K562 (cell line): Measurements from ENCODE around the gene PLA2G3. TPM values are rescaled to one million over a fixed set of nuclear protein-coding genes. Genes with fewer than 3 reads are reported as not detected.

Experiments
- C11orf30 ChIP-seq: fragments of 450-650 bp; IDR thresholded peaks from 2 replicates; pipeline ENCODE4 v1.6.1; 2016; ENCODE audit warnings: low read depth, mild to moderate bottlenecking
- CBX3 ChIP-seq, 2 experiments: IDR thresholded peaks; 1 replicate in 1 of 2; 2 replicates in 1 of 2; pipeline ENCODE4 v1.6.1; 2012; ENCODE audit warnings: inconsistent platforms in 2 of 2, low read length in 2 of 2, borderline replicate concordance in 1 of 2, control low read depth in 1 of 2
- ESRRA ChIP-seq: fragments of 450-650 bp; IDR thresholded peaks from 2 replicates; pipeline ENCODE4 v1.6.1; 2014; ENCODE audit warnings: low read depth, mild to moderate bottlenecking, moderate library complexity, borderline replicate concordance
- KDM5B ChIP-seq: fragments of 200-600 bp; sonication (generic); IDR thresholded peaks from 2 replicates; pipeline ENCODE4 v1.6.1; 2012; ENCODE audit warnings: low read depth, mild to moderate bottlenecking, moderate library complexity, low read length, control low read depth, inconsistent platforms; ENCODE audit not compliant: insufficient replicate concordance
- MEF2A ChIP-seq: IDR thresholded peaks from 2 replicates; pipeline ENCODE4 v1.6.1; 2011; ENCODE audit warnings: low read depth, mild to moderate bottlenecking, low read length, moderate library complexity; ENCODE audit not compliant: control insufficient read depth
- PHF20 ChIP-seq: fragments of 450-650 bp; IDR thresholded peaks from 2 replicates; pipeline ENCODE4 v1.6.1; 2018; ENCODE audit not compliant: partially characterized antibody
- POLR2B ChIP-seq: fragments of 450-650 bp; IDR thresholded peaks from 2 replicates; pipeline ENCODE4 v1.6.1; 2018; ENCODE audit warnings: low read depth; ENCODE audit not compliant: partially characterized antibody
- RB1 ChIP-seq: fragments of 450-650 bp; IDR thresholded peaks from 2 replicates; pipeline ENCODE4 v1.6.1; 2017; ENCODE audit warnings: low read depth, mild to moderate bottlenecking
- RBFOX2 ChIP-seq: fragments of 200-400 bp; formaldehyde crosslinking; IDR thresholded peaks from 2 replicates; pipeline ENCODE4 v1.6.1; 2017; ENCODE audit warnings: low read depth, mild to moderate bottlenecking, low read length, moderate library complexity
- SUPT5H ChIP-seq: fragments of 450-650 bp; IDR thresholded peaks from 2 replicates; pipeline ENCODE4 v1.6.1; 2016
- ZBTB1 ChIP-seq: sonication (generic); formaldehyde crosslinking; IDR thresholded peaks from 2 replicates; pipeline ENCODE4 v1.8.1; 2023; ENCODE audit warnings: missing genetic modification reagents, low read depth, mild to moderate bottlenecking, borderline replicate concordance
- ZBTB8A ChIP-seq: fragments of 450-650 bp; IDR thresholded peaks from 2 replicates; pipeline ENCODE4 v1.6.1; 2018; ENCODE audit warnings: mild to moderate bottlenecking, moderate library complexity; ENCODE audit not compliant: partially characterized antibody
- ZNF436 ChIP-seq: fragments of 250-450, 450-650 bp; sonication (Bioruptor Pico); formaldehyde crosslinking; IDR thresholded peaks from 2 replicates; pipeline ENCODE4 v1.7.0; 2020; ENCODE audit warnings: mild to moderate bottlenecking
- polyA plus RNA-seq, 8 experiments: library from polyadenylated mRNA; depleted of rRNA in 4 of 8; stranded (reverse) in 5 of 8; unstranded in 3 of 8; fragments of >200 nt; fragmentation: Nextera tagmentation in 2 of 8; fragmentation: Illumina TruSeq in 1 of 8; extraction: Ambion mirVana in 2 of 8; extraction: Trizol in 1 of 8; gene quantifications; 2 replicates each; pipeline versions ENCODE4 v1.2.1 to v1.2.3, GENCODE V29; 2011 to 2014; ENCODE audit warnings: inconsistent platforms in 1 of 8, missing spikeins in 1 of 8
- total RNA-seq, 7 experiments: library from RNA; depleted of rRNA in 6 of 7; stranded (reverse); fragments of >200 nt in 6 of 7; fragmentation: Illumina TruSeq in 2 of 7; extraction: Trizol in 2 of 7; gene quantifications; 2 replicates each; pipeline versions ENCODE4 v1.2.1 to v1.2.3, GENCODE V29; 2011 to 2021; ENCODE audit warnings: low replicate concordance in 1 of 7
- TF ChIP-seq, protein P1 (sequence below): fragments of 250-450 bp; sonication (Bioruptor Pico); IDR thresholded peaks from 2 replicates; pipeline ENCODE4 v1.6.1; 2021; ENCODE audit warnings: mild to moderate bottlenecking
- TF ChIP-seq, protein P2 (sequence below): fragments of 250-450 bp; sonication (Bioruptor Pico); IDR thresholded peaks from 2 replicates; pipeline ENCODE4 v1.5.0; 2021; ENCODE audit warnings: mild to moderate bottlenecking, moderate library complexity
- TF ChIP-seq, protein P3 (sequence below), 3 experiments: IDR thresholded peaks in 2 of 3; conservative IDR thresholded peaks in 1 of 3; 2 replicates each; pipeline ENCODE4 v1.5.1; 2011 to 2012; ENCODE audit warnings: low read length in 3 of 3, mild to moderate bottlenecking in 3 of 3, control low read depth in 2 of 3, improper control_type of control experiment in 1 of 3, inconsistent platforms in 1 of 3, low read depth in 1 of 3, mixed read lengths in 1 of 3, moderate library complexity in 1 of 3; ENCODE audit not compliant: insufficient read depth in 2 of 3
- TF ChIP-seq, protein P4 (sequence below): fragments of 450-650 bp; formaldehyde crosslinking; IDR thresholded peaks from 2 replicates; pipeline ENCODE4 v1.4.0; 2022; ENCODE audit warnings: missing genetic modification characterization

The PLA2G3 gene
- total and polyA plus RNA-seq, 9 of the 15 experiments (the other 6 are each of a cell fraction or from before 2014, with no cell fraction given): 0.18 to 1.4 (median 0.64) TPM

DNA sequence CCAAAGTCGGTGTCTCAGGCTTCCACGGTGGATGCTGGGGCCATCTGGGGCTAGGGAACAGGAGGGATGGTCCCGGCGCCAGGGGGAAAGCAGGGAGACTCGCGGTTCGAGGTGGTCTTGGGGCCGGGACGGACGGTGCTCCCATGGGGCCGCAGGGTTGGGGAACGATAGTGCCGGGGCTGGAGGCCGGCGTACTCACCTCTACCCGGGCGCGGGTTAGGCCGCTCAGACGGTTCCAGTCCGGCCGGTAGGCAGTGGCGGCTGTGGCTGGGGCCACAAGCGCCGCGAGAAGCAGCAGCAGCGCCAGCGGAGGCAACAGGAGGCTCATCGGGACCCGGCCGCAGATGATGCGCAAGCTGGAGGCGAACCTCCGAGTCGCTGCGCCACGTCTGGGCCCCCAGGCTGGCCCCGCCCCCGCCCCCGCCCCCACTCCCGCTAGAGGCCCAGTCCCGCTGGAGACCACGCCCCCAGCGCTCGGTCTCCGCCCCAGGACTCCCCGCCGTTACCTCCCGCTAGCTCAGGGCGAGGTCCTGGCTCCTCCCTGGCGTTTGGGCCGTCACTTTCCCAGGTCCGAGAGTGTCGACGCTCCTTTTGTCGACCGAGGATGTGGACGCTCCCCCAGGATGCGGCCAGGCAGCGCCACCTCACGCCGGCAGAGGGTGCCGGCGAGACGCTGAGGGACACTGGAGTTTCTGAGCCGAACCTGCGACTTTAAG lies 33.0 kb downstream of the PLA2G3 start, which contains the start of gene SELENOM (continued):
- TF ChIP-seq RBFOX2 (peak; percentile 63), ZNF436 (no peak), KDM5B (peak; percentile 46), C11orf30 (peak; percentile 81), RB1 (0 out of 2 replicates have a peak, but pooled peaks have one; percentile 7), SUPT5H (no peak), MEF2A (no peak), PHF20 (peak; percentile 16), POLR2B (no peak), ESRRA (peak; percentile 33; the same call in 1 of the 2 replicates), CBX3 (IDR thresholded peaks at IDR 0.05; ENCODE audit: borderline replicate concordance in 1 of 2, low read length in 2 of 2) (0 out of 3 replicates have a peak, but pooled peaks of 1 of the 2 experiments have one; percentile 27), ZBTB8A (no peak), ZBTB1 (CRISPR knock-in tag) (no peak)
- TF ChIP-seq, protein P1, sequence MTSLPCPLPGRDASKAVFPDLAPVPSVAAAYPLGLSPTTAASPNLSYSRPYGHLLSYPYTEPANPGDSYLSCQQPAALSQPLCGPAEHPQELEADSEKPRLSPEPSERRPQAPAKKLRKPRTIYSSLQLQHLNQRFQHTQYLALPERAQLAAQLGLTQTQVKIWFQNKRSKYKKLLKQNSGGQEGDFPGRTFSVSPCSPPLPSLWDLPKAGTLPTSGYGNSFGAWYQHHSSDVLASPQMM (CRISPR knock-in tag): no peak
- TF ChIP-seq, protein P2, sequence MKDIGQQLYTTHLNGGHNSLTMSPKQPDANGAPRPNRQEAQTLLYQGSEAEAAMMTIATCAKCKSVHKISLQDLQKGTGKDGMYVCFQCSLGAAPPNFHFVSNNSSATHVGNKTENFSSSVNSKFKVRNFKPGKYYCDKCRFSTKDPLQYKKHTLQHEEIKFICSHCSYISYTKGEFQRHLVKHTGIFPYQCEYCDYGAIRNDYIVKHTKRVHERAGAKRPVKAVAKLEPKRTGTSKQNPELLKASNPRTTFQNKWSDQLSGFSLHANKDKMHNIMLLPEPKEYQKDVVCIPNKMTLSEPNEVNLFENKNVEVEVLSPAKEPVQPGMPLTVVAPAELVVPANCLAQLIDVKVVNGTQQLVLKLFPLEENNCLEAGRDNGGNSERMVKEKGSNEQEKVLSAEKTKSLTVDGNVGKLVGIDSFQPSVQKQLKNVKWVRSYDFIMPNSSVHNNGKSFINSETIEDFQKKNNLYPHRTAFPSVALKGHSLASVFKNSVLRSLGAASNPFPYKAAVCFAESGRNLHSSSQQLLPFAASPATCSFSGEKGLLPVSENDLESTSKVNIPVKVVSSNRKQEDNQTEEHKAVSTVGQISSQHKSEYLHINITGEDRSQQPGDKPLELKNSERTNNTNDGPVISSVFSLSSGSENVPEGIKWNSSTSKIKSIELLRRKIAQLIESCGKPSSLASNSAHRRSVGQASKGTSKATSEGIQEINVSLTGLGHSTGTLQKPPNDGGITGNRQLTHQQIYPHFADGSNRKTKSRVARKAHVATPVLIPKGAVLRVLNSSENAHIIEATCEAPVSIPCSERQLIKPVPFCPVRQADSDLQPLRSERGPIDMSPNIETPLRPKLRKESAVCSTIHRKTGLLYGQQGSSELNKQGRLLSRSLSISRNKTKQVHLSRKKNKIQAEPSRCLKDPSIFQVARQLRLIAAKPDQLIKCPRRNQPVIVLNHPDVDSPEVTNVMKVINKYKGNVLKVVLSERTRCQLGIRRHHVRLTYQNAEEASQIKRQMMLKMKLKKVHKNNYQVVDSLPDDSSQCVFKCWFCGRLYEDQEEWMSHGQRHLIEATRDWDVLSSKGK: no peak
- TF ChIP-seq, protein P3, sequence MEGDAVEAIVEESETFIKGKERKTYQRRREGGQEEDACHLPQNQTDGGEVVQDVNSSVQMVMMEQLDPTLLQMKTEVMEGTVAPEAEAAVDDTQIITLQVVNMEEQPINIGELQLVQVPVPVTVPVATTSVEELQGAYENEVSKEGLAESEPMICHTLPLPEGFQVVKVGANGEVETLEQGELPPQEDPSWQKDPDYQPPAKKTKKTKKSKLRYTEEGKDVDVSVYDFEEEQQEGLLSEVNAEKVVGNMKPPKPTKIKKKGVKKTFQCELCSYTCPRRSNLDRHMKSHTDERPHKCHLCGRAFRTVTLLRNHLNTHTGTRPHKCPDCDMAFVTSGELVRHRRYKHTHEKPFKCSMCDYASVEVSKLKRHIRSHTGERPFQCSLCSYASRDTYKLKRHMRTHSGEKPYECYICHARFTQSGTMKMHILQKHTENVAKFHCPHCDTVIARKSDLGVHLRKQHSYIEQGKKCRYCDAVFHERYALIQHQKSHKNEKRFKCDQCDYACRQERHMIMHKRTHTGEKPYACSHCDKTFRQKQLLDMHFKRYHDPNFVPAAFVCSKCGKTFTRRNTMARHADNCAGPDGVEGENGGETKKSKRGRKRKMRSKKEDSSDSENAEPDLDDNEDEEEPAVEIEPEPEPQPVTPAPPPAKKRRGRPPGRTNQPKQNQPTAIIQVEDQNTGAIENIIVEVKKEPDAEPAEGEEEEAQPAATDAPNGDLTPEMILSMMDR (IDR thresholded peaks at IDR 0.05 in 2 of 3, conservative IDR thresholded peaks at IDR 0.05 in 1 of 3; ENCODE audit: insufficient read depth in 2 of 3, low read depth in 1 of 3, low read length in 3 of 3): peak; percentile 90 to 92 (median 90)
- TF ChIP-seq, protein P4, sequence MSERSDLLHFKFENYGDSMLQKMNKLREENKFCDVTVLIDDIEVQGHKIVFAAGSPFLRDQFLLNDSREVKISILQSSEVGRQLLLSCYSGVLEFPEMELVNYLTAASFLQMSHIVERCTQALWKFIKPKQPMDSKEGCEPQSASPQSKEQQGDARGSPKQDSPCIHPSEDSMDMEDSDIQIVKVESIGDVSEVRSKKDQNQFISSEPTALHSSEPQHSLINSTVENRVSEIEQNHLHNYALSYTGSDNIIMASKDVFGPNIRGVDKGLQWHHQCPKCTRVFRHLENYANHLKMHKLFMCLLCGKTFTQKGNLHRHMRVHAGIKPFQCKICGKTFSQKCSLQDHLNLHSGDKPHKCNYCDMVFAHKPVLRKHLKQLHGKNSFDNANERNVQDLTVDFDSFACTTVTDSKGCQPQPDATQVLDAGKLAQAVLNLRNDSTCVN (CRISPR knock-in tag): no peak
